Measurements from ENCODE around the gene UGGT1.

- no peak for TF ChIP-seq CTCF (IDR thresholded peaks at IDR 0.05)
- TF ChIP-seq POLR2A (IDR thresholded peaks at IDR 0.05), result no peak
These were observed 144.6 kb downstream of the UGGT1 start for GRCh38 chr2:128235581-128235980.

All from testis (tissue), 2 donors.